Vagina (tissue), 2 donors: ENCODE data around the gene RPRD1B.

Experiments used
- POLR2A ChIP-seq, 2 donors: fragments of 450-650 bp; IDR thresholded peaks; one replicate each; pipeline ENCODE4 v1.6.1; 2017; ENCODE audit warnings: antibody characterized with exemption in 2 of 2, mild to moderate bottlenecking in 2 of 2, moderate library complexity in 2 of 2
- POLR2AphosphoS5 ChIP-seq, 2 donors: sonication (generic); formaldehyde crosslinking; IDR thresholded peaks; one replicate each; pipeline ENCODE4 v1.9.0; 2017; ENCODE audit warnings: antibody characterized with exemption in 2 of 2, mild to moderate bottlenecking in 2 of 2, low read depth in 1 of 2; ENCODE audit not compliant: insufficient read depth in 1 of 2
- TF ChIP-seq, protein P1 (sequence below), 3 experiments: fragments of 450-650 bp in 2 of 3; fragments of 200-600 bp in 1 of 3; sonication (generic) in 1 of 3; IDR thresholded peaks; one replicate each; pipeline ENCODE4 v1.5.1; 2017 to 2019; ENCODE audit warnings: antibody characterized with exemption in 3 of 3, mild to moderate bottlenecking in 2 of 3, moderate library complexity in 2 of 3

DNA sequence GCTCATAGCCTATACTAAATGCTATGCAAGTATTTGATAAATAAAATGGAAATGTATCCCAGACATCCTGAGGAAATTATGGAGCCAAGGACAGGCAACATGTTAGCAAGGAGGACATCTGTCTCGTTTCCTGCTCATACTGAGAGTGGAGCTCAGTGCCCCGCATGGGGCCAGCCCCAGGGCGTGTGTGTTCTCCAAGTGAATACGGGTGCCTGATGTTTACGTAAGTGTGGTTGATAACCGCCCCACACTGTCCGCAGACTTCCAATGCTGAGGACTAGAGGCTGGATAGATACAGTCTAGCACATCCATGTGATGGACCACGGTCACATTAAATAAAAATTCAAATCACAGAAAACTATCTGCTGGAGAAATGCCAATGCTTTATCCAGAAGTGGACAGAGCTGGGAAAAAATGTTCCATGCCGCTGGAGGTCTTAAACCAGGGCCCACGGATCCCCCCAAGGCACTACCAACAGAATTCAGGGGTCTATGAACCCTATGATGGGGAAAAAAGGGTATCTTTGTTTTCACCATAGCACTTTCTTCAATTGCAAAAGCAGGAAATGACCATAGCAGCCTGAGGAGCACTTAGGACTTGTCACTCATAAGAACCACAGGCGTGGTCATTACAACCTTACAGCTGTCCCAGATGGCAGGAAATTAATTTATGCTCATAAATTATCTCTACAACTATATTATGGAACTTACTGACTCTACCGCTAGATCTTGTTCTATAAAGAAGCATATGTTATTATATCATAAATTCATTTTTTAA is 106.6 kb downstream of the RPRD1B start:
- TF ChIP-seq, protein P1, sequence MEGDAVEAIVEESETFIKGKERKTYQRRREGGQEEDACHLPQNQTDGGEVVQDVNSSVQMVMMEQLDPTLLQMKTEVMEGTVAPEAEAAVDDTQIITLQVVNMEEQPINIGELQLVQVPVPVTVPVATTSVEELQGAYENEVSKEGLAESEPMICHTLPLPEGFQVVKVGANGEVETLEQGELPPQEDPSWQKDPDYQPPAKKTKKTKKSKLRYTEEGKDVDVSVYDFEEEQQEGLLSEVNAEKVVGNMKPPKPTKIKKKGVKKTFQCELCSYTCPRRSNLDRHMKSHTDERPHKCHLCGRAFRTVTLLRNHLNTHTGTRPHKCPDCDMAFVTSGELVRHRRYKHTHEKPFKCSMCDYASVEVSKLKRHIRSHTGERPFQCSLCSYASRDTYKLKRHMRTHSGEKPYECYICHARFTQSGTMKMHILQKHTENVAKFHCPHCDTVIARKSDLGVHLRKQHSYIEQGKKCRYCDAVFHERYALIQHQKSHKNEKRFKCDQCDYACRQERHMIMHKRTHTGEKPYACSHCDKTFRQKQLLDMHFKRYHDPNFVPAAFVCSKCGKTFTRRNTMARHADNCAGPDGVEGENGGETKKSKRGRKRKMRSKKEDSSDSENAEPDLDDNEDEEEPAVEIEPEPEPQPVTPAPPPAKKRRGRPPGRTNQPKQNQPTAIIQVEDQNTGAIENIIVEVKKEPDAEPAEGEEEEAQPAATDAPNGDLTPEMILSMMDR (IDR thresholded peaks at IDR 0.05) = no peak
- TF ChIP-seq POLR2AphosphoS5 (IDR thresholded peaks at IDR 0.05; ENCODE audit: insufficient read depth in 1 of 2, low read depth in 1 of 2) = no peak
- TF ChIP-seq POLR2A (IDR thresholded peaks at IDR 0.05) = no peak
